CD8-positive, alpha-beta memory T cell (primary cell): ENCODE data around the gene ROCK2. TPM values are rescaled to one million over a fixed set of nuclear protein-coding genes. Genes with fewer than 3 reads are reported as not detected.
"Not testable (repeated sequence)": the region's sequence is repeated elsewhere in the genome, so short reads cannot be mapped to it uniquely, and the experiment has no call there.

Experiments used
- CTCF ChIA-PET: fragments of 350-600 bp; sonication (Branson Sonifier 250); formaldehyde crosslinking; loops from one replicate; lab custom pipeline; 2021; ENCODE audit warnings: antibody characterized with exemption; lab: Charles Lee
- POLR2A ChIA-PET: fragments of 350-600 bp; sonication (Branson Sonifier 250); formaldehyde crosslinking; loops from one replicate; lab custom pipeline; 2021; ENCODE audit warnings: antibody characterized with exemption; lab: Charles Lee
- DNase-seq, 5 donors: peaks; one replicate each; pipeline versions ENCODE4 v3.0.0 to v3.0.0-alpha.2; 2020 to 2022; ENCODE audit warnings: mixed read lengths in 1 of 5
- H3K27ac ChIP-seq: one replicate; pipeline ENCODE4 v1.7.0; 2013; ENCODE audit warnings: low read depth, mild to moderate bottlenecking, low read length, moderate library complexity
- H3K27me3 ChIP-seq: 2 replicates; pipeline ENCODE4 v1.7.0; 2013; ENCODE audit warnings: low read length, mild to moderate bottlenecking; ENCODE audit not compliant: insufficient read depth, poor library complexity, severe bottlenecking
- H3K36me3 ChIP-seq: 2 replicates; pipeline ENCODE4 v1.7.0; 2013; ENCODE audit warnings: mild to moderate bottlenecking, low read length, moderate library complexity; ENCODE audit not compliant: insufficient read depth
- H3K4me1 ChIP-seq: 2 replicates; pipeline ENCODE4 v1.7.0; 2013; ENCODE audit warnings: mild to moderate bottlenecking, low read length, moderate library complexity; ENCODE audit not compliant: insufficient read depth
- H3K4me3 ChIP-seq: 2 replicates; pipeline ENCODE4 v1.7.0; 2013; ENCODE audit warnings: mild to moderate bottlenecking, low read length
- H3K9me3 ChIP-seq: 2 replicates; pipeline ENCODE4 v1.7.0; 2013; ENCODE audit warnings: mild to moderate bottlenecking, low read length
- H3K27ac Mint-ChIP-seq, 8 donors: one replicate each; pipeline ENCODE4 v1.8.0; 2020 to 2021; ENCODE audit warnings: mixed read lengths in 8 of 8, mild to moderate bottlenecking in 6 of 8, inconsistent platforms in 3 of 8, moderate library complexity in 3 of 8
- H3K27me3 Mint-ChIP-seq, 2 donors: one replicate each; pipeline ENCODE4 v1.8.0; 2020 to 2021; ENCODE audit warnings: mixed read lengths in 2 of 2, mild to moderate bottlenecking in 1 of 2, moderate library complexity in 1 of 2
- H3K36me3 Mint-ChIP-seq, 3 donors: one replicate each; pipeline ENCODE4 v1.8.0; 2020 to 2021; ENCODE audit warnings: mixed read lengths in 3 of 3, inconsistent platforms in 1 of 3, mild to moderate bottlenecking in 1 of 3
- H3K4me1 Mint-ChIP-seq, 3 donors: one replicate each; pipeline ENCODE4 v1.8.0; 2020 to 2021; ENCODE audit warnings: mixed read lengths in 3 of 3, inconsistent platforms in 1 of 3, mild to moderate bottlenecking in 1 of 3
- H3K4me3 Mint-ChIP-seq, 7 donors: one replicate each; pipeline ENCODE4 v1.8.0; 2020 to 2021; ENCODE audit warnings: mixed read lengths in 7 of 7, mild to moderate bottlenecking in 6 of 7, moderate library complexity in 4 of 7, inconsistent platforms in 2 of 7
- H3K9me3 Mint-ChIP-seq, 5 donors: one replicate each; pipeline ENCODE4 v1.8.0; 2020 to 2022; ENCODE audit warnings: mixed read lengths in 5 of 5, mild to moderate bottlenecking in 3 of 5, moderate library complexity in 2 of 5, inconsistent platforms in 1 of 5
- polyA plus RNA-seq: library from polyadenylated mRNA; unstranded; fragments of 300-500 nt; fragmentation: Illumina TruSeq; gene quantifications from one replicate; pipeline ENCODE4 v1.2.3, GENCODE V29; 2021
- total RNA-seq, 2 experiments: library from RNA; stranded (reverse); gene quantifications; one replicate each; pipeline ENCODE4 v1.2.3, GENCODE V29; 2021

The ROCK2 gene
- total and polyA plus RNA-seq, 3 experiments from 2014 or later, result 15.5 to 22.9 (median 19.5) TPM

DNA sequence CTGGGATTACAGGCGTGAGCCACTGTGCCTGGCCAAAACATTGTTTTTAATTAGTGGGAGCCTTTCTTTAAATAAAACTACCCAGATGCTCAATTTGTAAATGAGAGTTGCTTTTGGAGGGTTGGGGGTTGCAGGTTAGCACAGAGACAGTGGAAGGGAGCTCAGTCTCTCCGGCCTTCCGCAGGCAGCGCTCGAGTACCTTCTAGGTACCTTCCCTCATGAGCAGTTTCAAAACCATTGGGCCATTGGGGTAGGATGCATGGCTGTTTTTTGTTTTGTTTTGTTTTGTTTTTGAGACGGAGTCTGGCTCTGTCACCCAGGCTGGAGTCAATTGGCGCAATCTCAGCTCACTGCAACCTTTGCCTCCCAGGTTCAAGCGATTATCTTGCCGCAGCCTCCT, 170.2 kb downstream of the ROCK2 start:
- POLR2A ChIA-PET, result no interaction called here
- H3K27ac Mint-ChIP-seq, result no peak overlapping the region
- H3K36me3 Mint-ChIP-seq, result peaks cover 3 to 39% (median 14%) of the 10 kb centered on the region in 3 donors
- H3K4me3 Mint-ChIP-seq, result no peak overlapping the region
- no peak for DNase-seq
- H3K9me3 Mint-ChIP-seq, result no peaks in the 10 kb centered on the region
- Histone ChIP-seq H3K4me3 (no peak overlapping the region), H3K9me3 (no peaks in the 10 kb centered on the region), H3K4me1 (peaks cover 11% of the 10 kb centered on the region), H3K27me3 (no peaks in the 10 kb centered on the region), H3K36me3 (no peaks in the 10 kb centered on the region), H3K27ac (no peak overlapping the region)
- peaks cover 11 to 12% (median 12%) of the 10 kb centered on the region in 3 donors for H3K4me1 Mint-ChIP-seq
- CTCF ChIA-PET, result no interaction called here
- peaks cover 0 to 1% of the 10 kb centered on the region in 2 donors for H3K27me3 Mint-ChIP-seq

DNA sequence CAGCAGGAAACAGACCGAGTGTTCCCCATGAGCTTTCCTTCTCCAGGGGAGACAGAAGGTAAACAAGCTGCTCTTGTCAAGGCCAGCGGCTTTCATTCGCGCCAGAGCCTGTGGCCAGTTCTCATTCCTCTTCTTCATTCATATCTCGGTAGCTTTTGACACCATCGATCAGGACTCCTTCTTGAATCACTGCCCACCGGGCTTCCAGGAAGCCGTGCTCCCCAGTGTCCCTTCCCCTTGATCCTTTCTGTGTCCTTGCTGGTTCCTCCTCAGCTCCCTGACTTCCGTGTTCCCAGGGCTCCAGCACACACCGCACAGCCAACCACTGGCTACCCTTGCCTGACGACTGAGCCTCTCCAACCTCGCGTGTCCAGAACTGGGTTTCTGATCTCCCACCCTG, 175.1 kb downstream of the ROCK2 start:
- H3K9me3 ChIP-seq, result no peaks in the 10 kb centered on the region
- ChIA-PET POLR2A (no interaction called here), CTCF (interaction anchor here (1.1 kb wide), 1 partner anchor 36 kb away, joined by 3 read pairs; a partner anchor contains a TSS)
- no peaks in the 10 kb centered on the region for H3K27me3 ChIP-seq
- Mint-ChIP-seq H3K9me3 (no peaks in the 10 kb centered on the region), H3K27ac (no peak overlapping the region), H3K36me3 (peaks cover 0 to 23% (median 2%) of the 10 kb centered on the region in 3 donors), H3K27me3 (peaks cover 0 to 1% of the 10 kb centered on the region in 2 donors), H3K4me1 (peaks cover 0 to 3% (median 0%) of the 10 kb centered on the region in 3 donors), H3K4me3 (no peak overlapping the region)
- H3K4me3 ChIP-seq, result no peak overlapping the region
- no peak for DNase-seq
- H3K4me1 ChIP-seq, result no peaks in the 10 kb centered on the region
- no peak overlapping the region for H3K27ac ChIP-seq
- H3K36me3 ChIP-seq, result no peaks in the 10 kb centered on the region

DNA sequence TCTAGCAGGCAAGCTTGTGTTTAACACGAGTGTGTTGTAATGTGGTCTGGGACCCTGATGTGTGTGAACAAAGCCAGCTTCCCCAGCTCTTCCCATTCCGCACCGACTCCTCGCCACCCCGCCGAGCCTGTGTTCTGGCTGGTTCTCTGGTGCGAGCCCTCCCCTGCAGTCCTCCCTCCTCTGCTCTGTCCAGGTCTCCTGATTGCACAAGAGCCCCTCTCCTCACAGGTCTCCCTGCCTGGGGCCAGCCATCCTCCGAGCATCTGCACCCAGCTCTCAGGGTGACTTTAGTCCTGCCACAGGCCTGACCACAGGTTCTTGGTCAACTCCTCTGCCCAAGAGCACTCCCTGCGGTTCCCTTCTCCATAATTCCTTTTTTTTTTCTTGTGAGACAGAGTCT, 175.9 kb downstream of the ROCK2 start:
- Histone ChIP-seq H3K27me3 (no peaks in the 10 kb centered on the region), H3K9me3 (no peaks in the 10 kb centered on the region), H3K4me3 (no peak overlapping the region), H3K27ac (no peak overlapping the region), H3K36me3 (no peaks in the 10 kb centered on the region), H3K4me1 (no peaks in the 10 kb centered on the region)
- H3K36me3 Mint-ChIP-seq, result peaks cover 0 to 28% (median 5%) of the 10 kb centered on the region in 3 donors
- DNase-seq, result no peak
- no peak overlapping the region for H3K4me3 Mint-ChIP-seq
- no peaks in the 10 kb centered on the region for H3K9me3 Mint-ChIP-seq
- ChIA-PET CTCF (interaction anchor here (1.1 kb wide), 1 partner anchor 36 kb away, joined by 4 read pairs; no protein-coding TSS in a partner anchor), POLR2A (no interaction called here)
- peaks cover 0 to 3% (median 0%) of the 10 kb centered on the region in 3 donors for H3K4me1 Mint-ChIP-seq
- H3K27ac Mint-ChIP-seq, result no peak overlapping the region
- peaks cover 0 to 1% of the 10 kb centered on the region in 2 donors for H3K27me3 Mint-ChIP-seq

DNA sequence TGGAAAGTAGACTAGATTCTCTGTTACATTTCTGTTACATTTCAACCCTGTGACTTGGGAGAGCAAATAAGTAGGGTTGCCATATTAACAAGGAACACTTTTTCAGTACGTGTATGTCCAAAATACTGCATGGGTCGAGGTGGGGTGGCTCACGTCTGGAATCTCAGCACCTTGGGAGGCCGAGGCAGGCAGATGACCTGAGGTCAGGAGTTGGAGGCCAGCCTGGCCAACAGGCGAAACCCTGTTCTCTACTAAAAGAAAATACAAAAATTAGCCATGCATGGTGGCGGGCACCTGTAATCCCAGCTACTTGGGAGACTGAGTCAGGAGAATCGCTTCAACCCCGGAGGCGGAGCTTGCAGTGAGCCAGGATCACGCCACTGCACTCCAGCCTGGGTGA, 178.0 kb downstream of the ROCK2 start:
- ChIA-PET CTCF (no interaction called here), POLR2A (no interaction called here)
- Histone ChIP-seq H3K4me1 (peaks cover under 1% of the 10 kb centered on the region), H3K27ac (no peak overlapping the region), H3K9me3 (no peaks in the 10 kb centered on the region), H3K4me3 (no peak overlapping the region), H3K36me3 (no peaks in the 10 kb centered on the region), H3K27me3 (no peaks in the 10 kb centered on the region)
- peaks cover 0 to 1% of the 10 kb centered on the region in 2 donors for H3K27me3 Mint-ChIP-seq
- H3K4me3 Mint-ChIP-seq, result no peak overlapping the region
- no peak overlapping the region for H3K27ac Mint-ChIP-seq
- no peak for DNase-seq
- H3K9me3 Mint-ChIP-seq, result no peaks in the 10 kb centered on the region
- peaks cover 0 to 31% (median 7%) of the 10 kb centered on the region in 3 donors for H3K36me3 Mint-ChIP-seq
- peaks cover 0 to 3% (median 3%) of the 10 kb centered on the region in 3 donors for H3K4me1 Mint-ChIP-seq

GRCh38 chr2:11165046-11165445, 179.4 kb downstream of the ROCK2 start:
- DNase-seq, H3K27me3 Mint-ChIP-seq, H3K27ac ChIP-seq, POLR2A ChIA-PET, CTCF ChIA-PET, H3K4me3 ChIP-seq, H3K27me3 ChIP-seq, H3K36me3 ChIP-seq, H3K27ac Mint-ChIP-seq, H3K9me3 Mint-ChIP-seq, H3K4me1 ChIP-seq, H3K9me3 ChIP-seq, H3K4me3 Mint-ChIP-seq: not testable (repeated sequence)
- peaks cover 11 to 16% (median 16%) of the 10 kb centered on the region in 3 donors for H3K4me1 Mint-ChIP-seq
- peaks cover 0 to 41% (median 7%) of the 10 kb centered on the region in 3 donors for H3K36me3 Mint-ChIP-seq

DNA sequence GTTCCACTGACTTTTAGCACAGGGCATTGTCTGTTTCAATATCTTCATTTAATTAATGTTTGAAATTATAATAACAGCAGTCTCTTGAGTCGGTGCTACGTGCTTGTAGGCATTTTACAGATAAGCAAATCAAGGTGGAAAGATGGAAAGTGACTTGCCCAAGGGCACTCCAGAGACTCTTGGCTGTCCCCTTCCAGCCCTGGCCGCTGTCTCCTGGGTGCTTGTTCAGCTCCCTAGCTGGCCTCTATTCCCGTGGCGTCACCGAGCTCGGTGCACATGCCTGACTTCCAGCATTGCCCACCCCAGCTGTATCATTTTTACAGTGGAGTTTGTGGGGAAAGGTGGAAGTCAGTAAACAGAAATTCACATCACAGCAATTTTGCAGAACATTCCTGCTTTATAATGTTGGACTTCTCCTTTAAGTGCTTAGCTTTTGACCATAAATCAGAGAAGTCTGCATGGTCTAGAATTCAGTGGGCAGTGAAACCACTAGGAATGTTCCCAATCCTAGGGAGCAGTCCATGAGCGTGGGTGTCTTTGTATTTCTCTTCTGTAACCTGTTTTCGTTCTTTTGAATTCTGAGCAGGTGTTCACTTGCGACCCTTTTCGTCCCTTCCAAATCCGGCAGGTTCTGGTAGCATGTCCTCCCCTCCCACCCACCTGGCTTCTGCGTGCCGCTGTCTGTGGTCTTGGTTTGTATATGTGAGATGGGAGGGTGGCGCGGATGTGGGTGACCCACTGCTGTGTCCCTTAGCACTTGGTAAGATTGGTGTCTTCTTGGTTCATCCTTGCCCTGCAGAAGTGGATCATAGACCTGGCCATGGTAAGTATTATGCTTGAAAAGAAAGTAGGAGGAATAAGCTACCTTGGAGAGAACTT, 180.8 kb downstream of the ROCK2 start:
- CTCF ChIA-PET, result interaction anchor here (1.4 to 3.3 kb wide), 2 partner anchors 31 to 39 kb away, joined by 3 to 14 read pairs; a partner anchor contains a TSS

DNA sequence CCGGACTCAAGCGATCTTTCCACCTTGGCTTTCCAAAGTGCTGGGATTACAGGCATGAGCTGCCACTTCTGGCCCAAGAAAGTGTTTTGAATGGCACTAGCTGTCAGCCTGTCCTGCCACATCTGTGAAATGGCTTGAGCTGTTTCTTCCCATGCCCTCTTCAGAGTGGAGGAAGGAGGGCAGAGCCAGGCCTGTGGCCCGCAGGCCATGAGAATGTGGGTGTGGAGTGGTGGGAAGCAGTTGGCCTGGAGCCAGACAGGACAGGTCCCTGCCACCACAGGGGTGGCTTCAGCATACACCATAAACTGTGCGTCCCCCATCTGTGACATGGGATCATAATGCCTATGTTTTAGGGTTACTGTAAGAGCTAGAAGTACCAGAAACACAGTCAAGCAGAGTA, 182.7 kb downstream of the ROCK2 start:
- Mint-ChIP-seq H3K4me1 (peaks cover 19 to 26% (median 21%) of the 10 kb centered on the region in 3 donors), H3K27me3 (no peaks in the 10 kb centered on the region), H3K36me3 (peaks cover 0 to 35% (median 6%) of the 10 kb centered on the region in 3 donors), H3K27ac (peak overlapping the region in 3 of 8 donors; percentile 45 to 66 (median 46)), H3K4me3 (peak overlapping the region in 1 of 7 donors; percentile 83), H3K9me3 (no peaks in the 10 kb centered on the region)
- Histone ChIP-seq H3K27ac (no peak overlapping the region), H3K4me3 (no peak overlapping the region), H3K4me1 (peaks cover 13% of the 10 kb centered on the region), H3K27me3 (no peaks in the 10 kb centered on the region), H3K36me3 (no peaks in the 10 kb centered on the region), H3K9me3 (no peaks in the 10 kb centered on the region)
- POLR2A ChIA-PET, result no interaction called here
- DNase-seq, result no peak
- CTCF ChIA-PET, result interaction anchor here (1.0 to 3.3 kb wide), 2 partner anchors 11 to 29 kb away, joined by 3 to 14 read pairs; a partner anchor contains a TSS

More for the DNA sequence above, 180.8 kb downstream of the ROCK2 start:
- peaks cover 0 to 36% (median 6%) of the 10 kb centered on the region in 3 donors for H3K36me3 Mint-ChIP-seq
- Histone ChIP-seq H3K27ac (no peak overlapping the region), H3K27me3 (no peaks in the 10 kb centered on the region), H3K36me3 (no peaks in the 10 kb centered on the region), H3K9me3 (no peaks in the 10 kb centered on the region), H3K4me1 (peaks cover 10% of the 10 kb centered on the region), H3K4me3 (no peak overlapping the region)
- no peaks in the 10 kb centered on the region for H3K27me3 Mint-ChIP-seq
- peak overlapping the region in 3 of 8 donors; percentile 19 to 63 (median 29) for H3K27ac Mint-ChIP-seq
- no peak for DNase-seq
- H3K9me3 Mint-ChIP-seq, result no peaks in the 10 kb centered on the region
- H3K4me1 Mint-ChIP-seq, result peaks cover 14 to 19% (median 18%) of the 10 kb centered on the region in 3 donors
- POLR2A ChIA-PET, result interaction anchor here (1.0 kb wide), 1 partner anchor 8 kb away, joined by 4 read pairs; the partner anchor contains the start of gene SLC66A3
- H3K4me3 Mint-ChIP-seq, result no peak overlapping the region
